ENCODE data around the gene TMEM184A.
A peak's percentile ranks its signal among the peaks of the same experiment; 100 is the strongest.

Gene TMEM184A

DNA sequence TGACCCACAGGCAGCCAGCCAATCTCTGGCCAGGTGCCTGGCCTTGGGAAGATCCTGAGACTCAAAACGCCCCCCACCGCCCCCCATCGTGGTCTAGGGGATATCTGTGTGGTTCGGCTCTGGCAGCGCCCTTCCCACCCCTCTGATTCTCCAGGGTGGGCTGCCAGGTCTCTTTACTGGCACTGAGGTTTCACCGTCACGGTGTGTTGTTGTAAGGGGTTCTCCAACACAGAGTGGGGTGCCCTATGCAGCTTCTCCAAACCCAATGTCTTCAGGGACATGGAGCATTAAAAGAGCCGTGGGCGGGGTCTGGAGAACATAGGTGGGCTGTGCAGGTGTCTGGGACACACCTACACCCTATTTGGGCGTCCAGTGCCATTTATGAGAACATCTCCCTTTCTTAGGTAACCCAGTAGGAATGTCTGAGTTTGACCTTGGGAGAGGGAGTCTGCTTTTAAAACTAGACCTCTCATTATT is 24.0 kb downstream of the TMEM184A start:
- peak overlapping the region; percentile 3 for H2AFZ ChIP-seq (ENCODE audit: low read length, unreplicated experiment)
- H3K27me3 ChIP-seq (ENCODE audit: insufficient read depth, low read length) = no peaks in the 10 kb centered on the region
- H3K4me3 ChIP-seq (ENCODE audit: low read depth, low read length) = peak overlapping the region; percentile 75
- peaks cover 19% of the 10 kb centered on the region for H3K79me2 ChIP-seq (ENCODE audit: control insufficient read depth, insufficient read depth, low read length, unreplicated experiment)
- no peaks in the 10 kb centered on the region for H3K36me3 ChIP-seq (ENCODE audit: insufficient read depth, low read length)
- peak overlapping the region; percentile 97 for H3K27ac ChIP-seq (ENCODE audit: low read depth, low read length)
- H3K4me1 ChIP-seq (ENCODE audit: control insufficient read depth, insufficient read depth, low read length, unreplicated experiment) = peaks cover 38% of the 10 kb centered on the region

DNA sequence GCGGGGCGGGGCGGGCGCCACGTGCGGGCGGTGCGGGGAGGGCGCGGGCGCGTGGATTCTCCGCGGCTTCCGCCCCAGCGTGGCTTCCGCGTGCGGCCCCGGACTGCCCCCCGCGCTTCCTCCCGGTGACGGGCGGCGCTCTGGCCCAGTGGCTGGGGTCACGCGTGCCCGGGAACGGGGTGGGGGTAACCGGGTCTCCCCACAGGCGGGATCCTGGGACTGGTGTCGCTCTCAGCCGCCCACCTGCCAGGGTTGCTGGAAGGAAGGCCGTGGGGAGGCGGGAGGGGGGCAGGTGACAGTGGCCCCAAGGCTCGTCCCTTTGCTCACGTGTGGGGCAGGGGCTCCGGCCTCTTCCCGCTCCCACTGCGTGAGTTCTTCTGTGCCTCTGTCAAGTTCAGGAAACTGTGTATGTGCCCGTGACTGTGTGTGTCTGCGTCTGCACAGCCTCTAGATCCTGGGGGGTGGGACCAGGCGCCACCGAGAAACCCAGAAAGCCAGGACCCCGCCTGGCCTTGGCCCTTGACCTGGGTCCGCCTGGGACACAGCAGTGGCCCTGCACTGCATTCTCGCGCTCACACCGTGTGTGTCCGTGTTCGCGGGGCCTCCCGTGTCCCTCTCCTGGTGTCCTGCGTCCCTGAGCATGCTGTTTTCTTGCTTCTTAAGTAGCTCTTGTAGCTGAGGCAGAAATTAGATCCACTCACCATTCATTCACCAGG is 24.6 kb downstream of the TMEM184A start:
- Histone ChIP-seq H3K36me3 (ENCODE audit: insufficient read depth, low read length) (no peaks in the 10 kb centered on the region), H3K79me2 (ENCODE audit: control insufficient read depth, insufficient read depth, low read length, unreplicated experiment) (peaks cover 13% of the 10 kb centered on the region), H3K4me1 (ENCODE audit: control insufficient read depth, insufficient read depth, low read length, unreplicated experiment) (peaks cover 32% of the 10 kb centered on the region), H3K4me3 (ENCODE audit: low read depth, low read length) (peak overlapping the region; percentile 75), H3K27ac (ENCODE audit: low read depth, low read length) (peak overlapping the region; percentile 97), H2AFZ (ENCODE audit: low read length, unreplicated experiment) (no peak overlapping the region), H3K27me3 (ENCODE audit: insufficient read depth, low read length) (no peaks in the 10 kb centered on the region)

DNA sequence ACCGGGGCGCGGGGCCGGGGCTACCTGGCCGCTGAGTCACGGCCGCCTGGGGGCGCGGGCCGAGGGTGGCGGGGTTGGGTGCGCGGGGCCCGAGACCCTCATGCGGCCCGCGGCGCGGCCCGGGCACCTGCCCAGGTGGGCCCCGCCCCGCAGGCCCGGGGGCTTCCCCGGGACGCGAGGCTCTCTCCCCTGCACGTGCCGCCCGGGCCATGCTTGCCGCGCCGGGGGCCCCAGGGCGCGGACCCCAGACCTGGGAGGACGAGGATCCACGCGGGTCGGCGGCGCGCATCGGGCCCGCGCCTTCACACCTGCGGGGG is 25.1 kb downstream of the TMEM184A start:
- Histone ChIP-seq H3K27ac (ENCODE audit: low read depth, low read length) (peak overlapping the region; percentile 97; the same call in 1 of the 2 replicates), H3K27me3 (ENCODE audit: insufficient read depth, low read length) (no peaks in the 10 kb centered on the region), H3K36me3 (ENCODE audit: insufficient read depth, low read length) (no peaks in the 10 kb centered on the region), H3K79me2 (ENCODE audit: control insufficient read depth, insufficient read depth, low read length, unreplicated experiment) (peaks cover 9% of the 10 kb centered on the region), H2AFZ (ENCODE audit: low read length, unreplicated experiment) (no peak overlapping the region), H3K4me3 (ENCODE audit: low read depth, low read length) (peak overlapping the region; percentile 75), H3K4me1 (ENCODE audit: control insufficient read depth, insufficient read depth, low read length, unreplicated experiment) (peaks cover 28% of the 10 kb centered on the region)

DNA sequence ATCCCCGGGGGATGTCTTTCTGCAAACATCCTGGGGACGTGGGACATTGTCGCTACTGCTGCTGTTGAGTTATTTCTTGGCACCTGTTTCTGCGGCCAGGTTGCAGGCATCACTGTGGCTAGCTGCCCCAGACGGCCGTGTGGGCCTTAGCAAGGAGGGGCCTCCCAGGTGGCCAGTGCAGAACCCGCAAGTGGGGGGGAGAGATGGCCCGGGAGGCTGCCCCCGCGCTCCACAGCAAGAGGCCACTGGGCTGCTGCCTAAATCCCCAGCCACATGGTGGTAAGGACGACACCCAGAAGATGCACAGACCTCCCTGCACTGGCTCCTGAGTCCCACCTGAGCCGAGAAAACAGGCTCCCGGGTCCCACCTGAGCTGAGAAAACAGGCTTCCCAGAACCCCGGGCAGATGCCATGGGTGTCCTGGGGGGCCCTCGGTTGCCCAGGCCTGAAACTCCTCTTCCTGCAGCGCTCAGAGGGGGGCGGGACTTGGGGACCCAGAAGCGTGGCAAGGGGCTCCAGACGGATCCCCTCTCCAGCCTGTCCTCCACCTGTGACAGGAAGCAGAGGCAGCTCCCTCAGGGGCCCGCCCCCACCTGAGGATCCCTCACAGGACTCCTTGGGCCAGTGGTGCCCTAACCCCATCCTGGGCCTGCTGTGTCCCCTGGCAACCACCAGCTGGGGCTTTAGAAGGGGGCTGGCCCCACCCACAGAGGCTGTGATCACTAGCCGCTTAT is 26.5 kb downstream of the TMEM184A start:
- no peaks in the 10 kb centered on the region for H3K36me3 ChIP-seq (ENCODE audit: insufficient read depth, low read length)
- no peak overlapping the region for H3K27ac ChIP-seq (ENCODE audit: low read depth, low read length)
- H3K4me3 ChIP-seq (ENCODE audit: low read depth, low read length) = peak overlapping the region; percentile 60; the same call in 1 of the 2 replicates
- no peak overlapping the region for H2AFZ ChIP-seq (ENCODE audit: low read length, unreplicated experiment)
- peaks cover 28% of the 10 kb centered on the region for H3K4me1 ChIP-seq (ENCODE audit: control insufficient read depth, insufficient read depth, low read length, unreplicated experiment)
- H3K27me3 ChIP-seq (ENCODE audit: insufficient read depth, low read length) = no peaks in the 10 kb centered on the region
- peaks cover 5% of the 10 kb centered on the region for H3K79me2 ChIP-seq (ENCODE audit: control insufficient read depth, insufficient read depth, low read length, unreplicated experiment)

DNA sequence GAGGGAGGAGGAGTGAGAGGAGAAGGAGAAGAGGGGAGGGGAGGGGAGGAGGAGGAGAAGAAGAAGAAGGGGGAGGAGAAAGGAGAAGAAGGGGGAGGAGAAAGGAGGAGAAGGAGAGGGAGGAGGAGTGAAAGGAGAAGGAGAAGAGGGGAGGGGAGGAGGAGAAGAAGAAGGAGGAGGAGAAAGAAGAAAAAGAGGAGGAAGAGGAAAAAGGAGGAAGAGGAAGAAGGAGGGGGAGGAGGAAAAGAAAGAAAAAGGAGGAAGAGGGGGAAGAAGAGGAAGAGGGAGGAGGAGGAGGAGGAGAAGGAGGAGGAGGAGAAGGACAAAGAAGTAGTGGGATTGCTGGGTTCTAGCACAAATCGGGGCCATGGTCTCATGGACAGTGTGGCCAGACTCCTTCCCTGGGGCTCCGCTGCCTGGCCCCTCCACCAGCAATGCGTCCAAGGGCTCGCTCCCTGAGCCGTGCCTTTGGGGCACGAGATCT is 29.7 kb downstream of the TMEM184A start:
- Histone ChIP-seq H3K27ac (ENCODE audit: low read depth, low read length) (no peak overlapping the region), H3K79me2 (ENCODE audit: control insufficient read depth, insufficient read depth, low read length, unreplicated experiment) (no peaks in the 10 kb centered on the region), H2AFZ (ENCODE audit: low read length, unreplicated experiment) (peak overlapping the region; percentile 34), H3K4me1 (ENCODE audit: control insufficient read depth, insufficient read depth, low read length, unreplicated experiment) (no peaks in the 10 kb centered on the region), H3K36me3 (ENCODE audit: insufficient read depth, low read length) (no peaks in the 10 kb centered on the region), H3K27me3 (ENCODE audit: insufficient read depth, low read length) (peaks cover 15% of the 10 kb centered on the region), H3K4me3 (ENCODE audit: low read depth, low read length) (peak overlapping the region; percentile 31)

DNA sequence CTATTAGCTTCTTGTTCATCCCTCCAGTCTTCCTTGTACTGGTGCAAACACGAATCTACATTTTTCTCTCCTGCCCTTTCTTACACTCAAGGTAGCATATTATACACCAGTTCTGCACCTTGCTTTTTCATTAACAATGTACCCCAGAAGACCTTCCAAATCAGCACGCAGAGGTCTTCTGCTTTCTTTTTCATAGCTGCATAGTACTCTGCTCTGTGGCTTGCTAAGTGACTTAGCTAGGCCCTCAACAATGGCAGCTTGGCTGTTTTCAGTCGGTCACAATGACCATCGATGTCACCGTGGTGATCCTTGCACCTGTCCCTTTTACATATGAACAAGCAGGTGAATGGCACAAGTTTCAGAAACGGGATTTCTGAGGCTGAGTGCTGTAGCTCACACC is 30.6 kb downstream of the TMEM184A start:
- Histone ChIP-seq H3K79me2 (ENCODE audit: control insufficient read depth, insufficient read depth, low read length, unreplicated experiment) (no peaks in the 10 kb centered on the region), H3K27me3 (ENCODE audit: insufficient read depth, low read length) (peaks cover 15% of the 10 kb centered on the region), H3K4me3 (ENCODE audit: low read depth, low read length) (no peak overlapping the region), H3K36me3 (ENCODE audit: insufficient read depth, low read length) (no peaks in the 10 kb centered on the region), H3K4me1 (ENCODE audit: control insufficient read depth, insufficient read depth, low read length, unreplicated experiment) (peaks cover 5% of the 10 kb centered on the region), H3K27ac (ENCODE audit: low read depth, low read length) (no peak overlapping the region), H2AFZ (ENCODE audit: low read length, unreplicated experiment) (no peak overlapping the region)

DNA sequence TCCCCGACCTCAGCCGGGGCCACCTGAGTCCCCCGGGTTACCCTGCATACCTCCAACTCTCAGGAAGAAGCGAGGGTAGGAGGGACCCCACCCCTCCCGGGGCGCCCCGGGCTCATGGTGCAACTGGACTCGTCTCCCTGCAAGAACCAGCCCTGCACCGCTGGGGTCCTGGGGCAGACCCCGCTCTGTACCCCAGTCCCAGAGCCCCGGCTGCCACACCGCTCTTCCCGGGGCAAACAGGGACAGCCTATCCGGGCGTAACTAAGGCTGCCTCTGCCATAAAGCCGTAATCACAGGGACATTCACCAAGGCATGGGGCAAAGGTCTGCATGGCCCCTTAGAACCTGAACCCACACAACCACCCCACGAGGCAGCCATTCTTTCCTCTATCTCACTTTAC is 32.2 kb downstream of the TMEM184A start:
- H3K27ac ChIP-seq (ENCODE audit: low read depth, low read length) = no peak overlapping the region
- peaks cover 9% of the 10 kb centered on the region for H3K4me1 ChIP-seq (ENCODE audit: control insufficient read depth, insufficient read depth, low read length, unreplicated experiment)
- no peaks in the 10 kb centered on the region for H3K36me3 ChIP-seq (ENCODE audit: insufficient read depth, low read length)
- peaks cover 15% of the 10 kb centered on the region for H3K27me3 ChIP-seq (ENCODE audit: insufficient read depth, low read length)
- H3K4me3 ChIP-seq (ENCODE audit: low read depth, low read length) = no peak overlapping the region
- H2AFZ ChIP-seq (ENCODE audit: low read length, unreplicated experiment) = no peak overlapping the region
- H3K79me2 ChIP-seq (ENCODE audit: control insufficient read depth, insufficient read depth, low read length, unreplicated experiment) = no peaks in the 10 kb centered on the region

DNA sequence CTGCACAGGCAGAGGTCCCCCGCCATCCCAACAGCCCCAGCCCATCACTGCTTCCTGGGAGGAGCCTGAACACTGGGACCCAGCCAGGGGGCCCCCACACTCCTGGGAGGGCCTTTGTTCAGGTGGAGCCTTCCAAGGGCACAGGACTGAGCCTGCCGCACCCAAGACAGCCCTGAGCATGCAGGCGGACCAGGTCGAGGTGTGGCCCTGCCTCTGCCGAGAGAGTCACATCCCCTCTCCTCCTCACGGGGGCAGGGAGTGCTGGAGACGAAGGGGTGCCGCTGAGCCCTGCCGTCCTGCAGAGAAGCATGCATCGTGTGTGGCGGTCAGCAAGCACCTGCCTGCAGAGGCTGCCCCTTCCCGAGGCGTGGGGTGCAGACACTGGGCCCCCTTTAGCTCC is 32.8 kb downstream of the TMEM184A start:
- Histone ChIP-seq H3K36me3 (ENCODE audit: insufficient read depth, low read length) (no peaks in the 10 kb centered on the region), H3K4me3 (ENCODE audit: low read depth, low read length) (no peak overlapping the region), H3K4me1 (ENCODE audit: control insufficient read depth, insufficient read depth, low read length, unreplicated experiment) (peaks cover 9% of the 10 kb centered on the region), H3K27ac (ENCODE audit: low read depth, low read length) (no peak overlapping the region), H3K27me3 (ENCODE audit: insufficient read depth, low read length) (peaks cover 15% of the 10 kb centered on the region), H2AFZ (ENCODE audit: low read length, unreplicated experiment) (no peak overlapping the region), H3K79me2 (ENCODE audit: control insufficient read depth, insufficient read depth, low read length, unreplicated experiment) (no peaks in the 10 kb centered on the region)

DNA sequence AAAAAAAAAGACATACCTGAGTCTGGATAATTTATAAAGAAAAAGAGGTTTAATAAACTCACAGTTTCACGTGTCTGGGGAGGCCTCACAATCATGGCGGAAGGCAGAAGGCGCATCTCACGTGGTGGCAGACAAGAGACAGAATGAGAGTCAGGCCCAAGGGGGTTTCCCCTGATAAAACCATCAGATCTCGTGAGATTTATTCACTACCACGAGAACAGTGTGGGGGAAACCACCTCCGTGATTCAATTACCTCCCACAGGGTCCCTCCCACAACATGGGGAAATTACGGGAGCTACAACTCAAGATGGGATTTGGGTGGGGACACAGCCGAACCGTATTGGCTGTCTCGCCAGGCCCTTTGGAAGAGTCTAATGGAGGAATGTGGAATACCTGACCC is 34.5 kb downstream of the TMEM184A start:
- Histone ChIP-seq H3K4me3 (ENCODE audit: low read depth, low read length) (no peak overlapping the region), H3K36me3 (ENCODE audit: insufficient read depth, low read length) (no peaks in the 10 kb centered on the region), H3K27ac (ENCODE audit: low read depth, low read length) (no peak overlapping the region), H3K27me3 (ENCODE audit: insufficient read depth, low read length) (peaks cover 15% of the 10 kb centered on the region), H3K4me1 (ENCODE audit: control insufficient read depth, insufficient read depth, low read length, unreplicated experiment) (peaks cover 12% of the 10 kb centered on the region), H3K79me2 (ENCODE audit: control insufficient read depth, insufficient read depth, low read length, unreplicated experiment) (no peaks in the 10 kb centered on the region), H2AFZ (ENCODE audit: low read length, unreplicated experiment) (no peak overlapping the region)

DNA sequence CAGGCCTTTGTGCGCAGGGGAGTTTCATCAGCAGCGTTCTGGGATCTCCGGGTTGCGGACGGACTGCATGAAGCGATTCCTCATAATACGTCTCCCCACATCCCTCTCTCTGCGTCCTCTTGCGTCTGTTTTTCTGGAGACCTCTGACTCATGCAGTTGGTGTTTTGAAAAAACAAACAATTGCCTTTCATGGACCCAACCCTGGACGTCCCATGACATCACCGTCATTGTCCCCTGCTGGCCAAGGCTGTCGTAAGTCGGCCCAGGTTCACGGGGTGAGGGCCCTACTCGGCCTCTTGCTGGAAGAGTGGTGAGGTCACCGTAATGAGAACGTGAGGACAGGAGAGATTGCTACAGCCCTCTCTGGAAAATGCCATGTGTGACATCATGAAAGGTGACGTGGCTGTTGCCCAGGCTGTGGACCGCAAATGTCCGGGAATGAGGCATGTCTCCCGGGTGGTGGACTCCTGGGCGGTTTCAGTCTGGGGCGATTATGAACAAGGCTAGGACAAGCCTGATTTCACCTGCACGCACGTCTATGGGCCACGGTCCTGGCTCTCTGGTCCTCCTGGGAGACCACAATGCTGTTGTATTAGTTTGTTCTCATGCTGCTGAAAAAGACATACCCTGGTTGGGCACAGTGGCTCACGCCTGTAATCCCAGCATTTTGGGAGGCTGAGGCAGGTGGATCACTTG is 35.3 kb downstream of the TMEM184A start:
- Histone ChIP-seq H3K27me3 (ENCODE audit: insufficient read depth, low read length) (peaks cover 15% of the 10 kb centered on the region), H3K36me3 (ENCODE audit: insufficient read depth, low read length) (no peaks in the 10 kb centered on the region), H3K27ac (ENCODE audit: low read depth, low read length) (peak overlapping the region; percentile 56; the same call in 1 of the 2 replicates), H3K4me3 (ENCODE audit: low read depth, low read length) (no peak overlapping the region), H3K79me2 (ENCODE audit: control insufficient read depth, insufficient read depth, low read length, unreplicated experiment) (no peaks in the 10 kb centered on the region), H2AFZ (ENCODE audit: low read length, unreplicated experiment) (no peak overlapping the region), H3K4me1 (ENCODE audit: control insufficient read depth, insufficient read depth, low read length, unreplicated experiment) (peaks cover 13% of the 10 kb centered on the region)

All from ACC112 (cell line).